ENCODE measurements around the gene VCY1B.
"Not testable (repeated sequence)": the region's sequence is repeated elsewhere in the genome, so short reads cannot be mapped to it uniquely, and the experiment has no call there.

VCY1B gene

GRCh38 chrY:14055927-14056326 lies at the start of gene VCY1B:
Gene VCY1B, plus strand, starts transcription at chrY:14056227. Its CDS starts 63 bp downstream, at chrY:14056290.
- not testable (repeated sequence) for FAIRE-seq; DNase-seq (ENCODE audit: insufficient read length, low spot score)

- DNase-seq (ENCODE audit: insufficient read length, low spot score); FAIRE-seq: not testable (repeated sequence)
Observed at GRCh38 chrY:14011916-14012315, 44.1 kb upstream of the VCY1B start.

GRCh38 chrY:14030395-14030794 lies 25.6 kb upstream of the VCY1B start:
- not testable (repeated sequence) for DNase-seq (ENCODE audit: insufficient read length, low spot score); FAIRE-seq

- DNase-seq (ENCODE audit: insufficient read length, low spot score) (no peak), FAIRE-seq (no peak)
Observed at GRCh38 chrY:14085877-14086276, 29.9 kb downstream of the VCY1B start.

All from GM19239 (cell line).